Prostate gland (tissue), 2 donors: ENCODE results near the gene BTLA.

ENCODE experiments used
- POLR2A ChIP-seq: fragments of 450-650 bp; IDR thresholded peaks from one replicate; pipeline ENCODE4 v1.6.1; 2016; ENCODE audit warnings: antibody characterized with exemption, mild to moderate bottlenecking
- TF ChIP-seq, protein P1 (sequence below), 4 experiments: fragments of 200-600 bp in 2 of 4; fragments of 450-650 bp in 2 of 4; sonication (generic) in 2 of 4; IDR thresholded peaks; 1 replicate in 3 of 4; 2 replicates in 1 of 4; pipeline ENCODE4 v1.5.1; 2016 to 2019; ENCODE audit warnings: antibody characterized with exemption in 4 of 4, mild to moderate bottlenecking in 2 of 4, moderate library complexity in 2 of 4

DNA sequence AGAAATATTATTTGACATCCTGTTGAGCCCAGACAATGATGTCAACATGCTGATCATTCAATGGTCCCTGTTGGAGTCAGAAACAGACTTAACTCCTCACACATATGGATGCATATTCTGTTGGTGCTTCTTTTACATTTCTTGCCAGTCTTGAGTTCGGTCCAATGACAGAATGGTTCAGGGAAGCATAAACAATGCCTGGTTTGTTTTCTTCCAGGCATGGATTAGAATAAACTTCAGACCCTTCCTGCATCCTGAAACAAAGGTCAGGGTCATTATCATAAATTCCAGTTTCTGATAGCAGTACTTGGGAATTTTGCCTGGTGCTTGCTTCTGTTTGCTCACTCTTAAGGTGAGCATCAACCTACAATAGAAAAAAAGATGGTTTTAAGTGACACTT, 33.3 kb downstream of the BTLA start:
- no peak for TF ChIP-seq POLR2A
- TF ChIP-seq, protein P1, sequence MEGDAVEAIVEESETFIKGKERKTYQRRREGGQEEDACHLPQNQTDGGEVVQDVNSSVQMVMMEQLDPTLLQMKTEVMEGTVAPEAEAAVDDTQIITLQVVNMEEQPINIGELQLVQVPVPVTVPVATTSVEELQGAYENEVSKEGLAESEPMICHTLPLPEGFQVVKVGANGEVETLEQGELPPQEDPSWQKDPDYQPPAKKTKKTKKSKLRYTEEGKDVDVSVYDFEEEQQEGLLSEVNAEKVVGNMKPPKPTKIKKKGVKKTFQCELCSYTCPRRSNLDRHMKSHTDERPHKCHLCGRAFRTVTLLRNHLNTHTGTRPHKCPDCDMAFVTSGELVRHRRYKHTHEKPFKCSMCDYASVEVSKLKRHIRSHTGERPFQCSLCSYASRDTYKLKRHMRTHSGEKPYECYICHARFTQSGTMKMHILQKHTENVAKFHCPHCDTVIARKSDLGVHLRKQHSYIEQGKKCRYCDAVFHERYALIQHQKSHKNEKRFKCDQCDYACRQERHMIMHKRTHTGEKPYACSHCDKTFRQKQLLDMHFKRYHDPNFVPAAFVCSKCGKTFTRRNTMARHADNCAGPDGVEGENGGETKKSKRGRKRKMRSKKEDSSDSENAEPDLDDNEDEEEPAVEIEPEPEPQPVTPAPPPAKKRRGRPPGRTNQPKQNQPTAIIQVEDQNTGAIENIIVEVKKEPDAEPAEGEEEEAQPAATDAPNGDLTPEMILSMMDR (IDR thresholded peaks at IDR 0.05): no peak
